Right ventricle myocardium superior (tissue), 1 donor: ENCODE results near the gene LHX1. TPM values are rescaled to one million over a fixed set of nuclear protein-coding genes. Genes with fewer than 3 reads are reported as not detected.

Experiments used
- ATAC-seq: fragments of 200-7000 bp; cut with Tn5 transposase; one replicate; pipeline ENCODE4 v1.9.1; 2020; ENCODE audit warnings: mild to moderate bottlenecking; ENCODE audit not compliant: poor library complexity
- DNase-seq: peaks from one replicate; pipeline ENCODE4 v3.0.0-alpha.2; 2020
- intact Hi-C: fragments of 100-400 bp; cut with DNase I; formaldehyde crosslinking; loops from one replicate; pipeline ENCODE4 v1.11.2; 2022
- long read RNA-seq: library from polyadenylated mRNA; unstranded; transcript quantifications from one replicate; pipeline ENCODE4 v2.0.0, GENCODE V29; 2021
- total RNA-seq: library from RNA; stranded (reverse); fragmentation: NEBNext Ultra II Directional; extraction: Animal tissue kit (Norgen Biotek cat#: 25700); gene quantifications from one replicate; pipeline ENCODE4 v1.2.1, GENCODE V29; 2021
- donor health status: DM: no; HTN: yes; CAD: no; lungs with severe emphysema.

Gene LHX1
- not detected for total RNA-seq
- long read RNA-seq = 0 reads

DNA sequence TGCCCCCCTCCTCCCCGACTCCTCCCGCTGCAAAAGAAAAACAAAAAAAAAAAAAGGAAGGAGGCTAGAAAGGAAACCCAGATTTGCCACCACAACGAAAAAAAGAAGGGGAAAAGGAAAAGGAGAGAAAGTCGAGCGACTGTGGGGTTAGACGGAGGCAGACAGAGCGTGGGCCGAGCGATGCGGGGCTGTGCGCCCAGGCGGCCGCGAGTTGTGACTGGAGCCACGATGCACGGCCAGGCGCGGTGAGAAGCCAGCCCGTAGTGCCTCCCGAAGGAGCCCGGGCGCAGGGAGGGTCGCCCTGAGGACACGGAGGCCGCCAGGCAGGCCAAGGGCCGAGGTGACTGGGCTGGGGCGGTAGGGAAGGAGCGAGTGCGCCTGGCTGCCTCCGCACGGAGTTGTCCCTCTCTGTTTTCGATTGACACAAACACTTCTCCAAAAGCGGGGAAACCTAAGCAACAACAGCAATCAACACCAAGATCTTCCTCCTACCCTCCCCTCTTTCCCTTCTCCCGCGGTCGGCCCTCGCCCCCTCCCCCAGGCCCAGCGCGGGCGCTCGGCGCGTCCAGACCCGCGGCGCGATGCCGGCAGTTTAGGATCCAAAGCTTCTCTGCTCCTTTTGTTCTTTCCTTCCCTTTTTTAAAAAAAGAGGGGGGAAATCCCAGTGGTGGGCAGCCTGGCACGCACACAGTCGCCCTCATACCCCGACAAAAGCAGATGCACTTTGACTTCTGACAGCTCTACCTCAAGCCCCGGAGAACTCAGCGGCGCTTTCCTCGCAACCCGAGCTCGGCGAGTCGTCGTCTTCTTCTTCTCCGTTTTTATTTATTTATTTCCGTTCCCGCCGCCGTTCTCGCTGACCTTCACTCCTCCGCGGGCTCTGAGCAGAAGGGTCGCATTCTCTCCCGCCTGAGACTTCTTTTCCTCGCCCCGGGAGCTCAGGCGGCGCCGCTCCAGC is at the start of gene LHX1:
Gene LHX1 (plus strand): TSS at position 475 of the 958 bp plus-strand sequence. CDS start 723 bp downstream, outside the sequence.
- intact Hi-C loops = no loop called here
- no peak for DNase-seq
- no peak for ATAC-seq

DNA sequence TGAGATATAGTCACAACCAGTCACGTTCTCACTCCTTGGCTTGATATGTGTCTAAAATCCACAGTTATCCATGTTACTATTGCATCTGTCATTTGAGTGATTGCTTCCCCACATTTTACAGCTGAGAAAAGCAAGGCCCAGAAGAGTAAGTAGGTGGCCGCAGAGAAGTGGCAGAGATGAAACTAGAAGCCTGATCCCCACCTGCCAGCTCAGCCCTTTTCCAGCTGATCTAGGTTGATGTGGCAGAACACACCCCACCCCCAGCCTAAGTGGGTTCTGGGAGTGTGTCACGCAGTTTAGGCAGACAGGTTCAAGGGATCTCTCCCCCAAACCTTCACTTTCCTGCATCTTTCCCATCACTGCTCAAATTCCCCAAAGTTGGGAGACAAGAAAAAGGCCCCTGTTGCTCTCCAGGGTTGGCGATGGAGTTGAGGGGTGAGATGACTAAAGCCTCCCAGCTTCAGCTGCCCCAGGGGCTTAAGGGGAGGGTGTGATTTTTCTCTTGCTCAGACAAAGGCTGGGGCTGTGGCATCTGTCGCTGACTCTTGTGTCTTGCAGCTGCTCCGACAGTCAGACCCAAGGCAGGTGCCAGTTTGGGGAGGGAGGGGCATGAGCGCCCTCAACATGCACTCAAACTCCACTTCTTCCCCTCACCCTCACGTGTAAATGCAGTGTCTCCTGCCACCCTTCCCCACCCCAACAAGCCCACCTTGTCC is 48.9 kb upstream of the LHX1 start:
- DNase-seq (no peak), ATAC-seq (no peak)
- intact Hi-C loops = no loop called here

DNA sequence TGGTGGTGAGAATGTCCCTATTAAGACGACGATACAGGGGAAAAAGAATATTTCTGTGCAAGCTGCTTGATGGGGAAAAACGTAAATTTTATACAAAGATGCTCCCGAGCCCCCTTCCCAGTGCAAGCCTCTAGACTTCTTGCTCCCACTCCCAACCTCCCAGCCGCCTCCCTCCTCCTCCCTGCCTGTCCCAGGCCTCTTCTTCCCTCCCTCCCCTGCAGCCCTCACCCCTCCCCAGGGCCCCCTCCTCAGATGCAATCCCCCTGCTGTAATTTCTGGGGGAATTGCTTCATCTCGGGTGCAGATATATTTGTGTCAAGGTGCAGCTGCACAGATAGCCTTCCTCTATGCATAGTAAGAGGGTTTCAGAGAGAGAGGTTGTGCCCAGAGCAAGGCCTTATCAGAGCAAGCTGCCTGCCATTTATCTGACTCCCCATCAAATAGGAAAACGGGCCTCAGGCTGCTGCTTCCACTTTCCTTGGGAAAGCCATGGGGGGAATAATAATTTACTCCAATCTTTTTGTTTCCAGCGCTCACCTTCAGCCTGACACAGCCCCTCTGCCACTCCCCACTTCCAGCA is 47.4 kb upstream of the LHX1 start:
- DNase-seq (no peak), ATAC-seq (no peak)
- intact Hi-C loops = no loop called here

DNA sequence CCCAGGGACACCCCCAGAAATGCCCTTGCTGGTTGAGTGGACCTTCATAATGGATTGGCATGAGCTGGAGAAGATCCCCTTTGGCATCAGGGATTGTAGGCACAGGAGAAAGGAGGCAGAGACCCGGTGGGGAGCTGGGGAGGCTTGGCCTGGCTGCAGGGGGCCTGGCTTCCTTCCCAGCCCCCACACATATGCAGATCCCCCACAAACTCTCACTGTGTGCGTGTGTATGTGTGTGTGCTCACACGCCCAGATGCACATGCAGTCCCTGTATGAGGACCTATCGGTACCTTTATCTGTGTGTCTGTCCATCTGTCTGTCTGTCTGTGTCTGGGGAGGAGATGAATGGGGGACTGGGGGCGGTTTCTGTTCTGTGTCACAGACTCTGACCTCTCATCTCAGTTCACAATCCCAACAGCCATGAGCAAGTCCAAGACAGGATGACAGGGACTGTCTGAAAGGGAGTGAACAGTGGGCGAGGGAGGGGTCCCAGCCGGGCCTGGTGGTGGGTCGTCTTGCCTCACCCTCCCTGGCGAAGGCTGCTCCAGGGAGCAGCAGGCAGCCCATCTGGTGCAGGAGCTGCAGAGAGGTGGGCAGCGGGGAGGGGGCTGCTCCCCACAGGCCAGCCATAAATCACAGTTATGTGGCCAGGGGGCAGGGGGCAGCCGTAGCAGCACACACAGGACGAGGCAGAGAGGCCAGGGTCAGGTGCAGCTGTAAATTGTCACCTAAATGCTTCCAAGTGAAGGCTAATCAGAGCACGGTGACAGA is 46.7 kb upstream of the LHX1 start:
- intact Hi-C loops = no loop called here
- DNase-seq (no peak), ATAC-seq (no peak)

DNA sequence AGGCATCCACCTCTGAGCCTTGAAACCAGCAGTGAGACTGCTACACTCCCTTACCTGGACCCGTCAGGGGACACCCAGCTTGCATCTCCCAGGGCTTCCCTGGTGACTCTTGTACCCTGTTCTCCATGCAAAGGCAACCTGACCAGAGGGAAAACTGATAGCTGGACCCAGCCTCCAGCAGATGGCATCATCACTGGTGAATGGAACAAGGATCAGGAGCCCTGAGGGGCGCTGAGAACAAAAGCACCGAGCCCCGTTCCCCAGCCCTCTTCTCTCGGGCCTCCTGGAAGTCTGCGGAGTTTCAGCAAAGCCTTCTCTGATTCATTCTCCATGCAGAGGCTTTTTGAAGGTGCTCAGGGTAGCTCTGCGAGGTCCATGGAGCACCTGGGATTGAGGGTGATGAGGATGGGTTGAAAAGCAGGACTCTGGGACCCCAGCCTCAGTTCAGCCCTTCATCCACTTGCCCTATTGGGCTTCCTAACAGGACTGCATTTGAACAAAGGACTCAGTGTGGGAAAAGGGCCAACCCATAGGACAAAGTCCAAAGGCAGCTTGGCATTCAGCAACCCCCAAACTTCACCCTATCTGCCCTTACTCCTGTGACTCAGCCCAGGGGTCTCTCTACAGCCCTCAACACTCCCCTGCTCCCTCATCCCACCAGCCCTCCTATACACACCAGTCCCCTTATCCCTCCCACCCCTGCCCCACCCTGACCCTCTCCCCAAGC is 45.0 kb upstream of the LHX1 start:
- intact Hi-C loops = no loop called here
- ATAC-seq = no peak
- no peak for DNase-seq

DNA sequence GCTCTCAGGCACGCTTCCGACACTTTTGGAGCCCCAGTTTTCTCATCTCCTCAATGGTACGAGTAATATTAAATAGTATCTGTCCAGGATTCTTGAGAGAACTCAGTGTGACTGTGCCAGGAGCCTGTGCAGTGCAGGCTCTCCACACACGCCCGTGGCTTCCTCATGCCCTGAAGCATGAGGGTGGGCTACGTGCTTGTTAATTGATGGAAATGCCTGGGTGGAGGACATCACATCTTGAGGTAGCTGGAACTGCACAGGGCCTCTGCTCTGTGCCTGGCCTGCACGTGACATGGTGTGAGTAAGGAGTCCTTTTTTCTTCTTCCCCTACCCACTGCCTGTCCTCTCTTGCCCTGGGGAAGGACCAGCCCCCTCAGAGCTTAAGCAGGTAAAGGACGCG is 43.1 kb upstream of the LHX1 start:
- DNase-seq = no peak
- no peak for ATAC-seq
- intact Hi-C loops = no loop called here

DNA sequence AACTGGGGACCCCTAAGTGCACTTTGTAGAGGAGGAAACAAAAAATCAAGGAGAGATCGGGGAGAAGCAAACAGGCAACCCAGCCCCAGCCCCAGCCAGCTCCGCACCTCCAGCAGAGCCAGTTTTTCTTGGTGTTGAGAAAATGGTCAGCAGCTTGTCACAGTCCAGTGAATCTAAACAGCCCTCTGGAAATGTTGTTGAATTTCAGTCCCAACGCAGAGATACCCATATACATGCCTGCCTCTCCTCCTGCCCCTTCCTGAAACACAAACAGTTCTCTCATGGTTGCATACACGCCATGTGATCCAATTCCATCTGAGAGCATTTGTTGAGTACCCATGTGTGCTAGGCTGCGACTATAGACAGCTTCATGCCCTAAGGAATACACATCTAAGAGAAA is 42.4 kb upstream of the LHX1 start:
- intact Hi-C loops = no loop called here
- no peak for DNase-seq
- no peak for ATAC-seq

DNA sequence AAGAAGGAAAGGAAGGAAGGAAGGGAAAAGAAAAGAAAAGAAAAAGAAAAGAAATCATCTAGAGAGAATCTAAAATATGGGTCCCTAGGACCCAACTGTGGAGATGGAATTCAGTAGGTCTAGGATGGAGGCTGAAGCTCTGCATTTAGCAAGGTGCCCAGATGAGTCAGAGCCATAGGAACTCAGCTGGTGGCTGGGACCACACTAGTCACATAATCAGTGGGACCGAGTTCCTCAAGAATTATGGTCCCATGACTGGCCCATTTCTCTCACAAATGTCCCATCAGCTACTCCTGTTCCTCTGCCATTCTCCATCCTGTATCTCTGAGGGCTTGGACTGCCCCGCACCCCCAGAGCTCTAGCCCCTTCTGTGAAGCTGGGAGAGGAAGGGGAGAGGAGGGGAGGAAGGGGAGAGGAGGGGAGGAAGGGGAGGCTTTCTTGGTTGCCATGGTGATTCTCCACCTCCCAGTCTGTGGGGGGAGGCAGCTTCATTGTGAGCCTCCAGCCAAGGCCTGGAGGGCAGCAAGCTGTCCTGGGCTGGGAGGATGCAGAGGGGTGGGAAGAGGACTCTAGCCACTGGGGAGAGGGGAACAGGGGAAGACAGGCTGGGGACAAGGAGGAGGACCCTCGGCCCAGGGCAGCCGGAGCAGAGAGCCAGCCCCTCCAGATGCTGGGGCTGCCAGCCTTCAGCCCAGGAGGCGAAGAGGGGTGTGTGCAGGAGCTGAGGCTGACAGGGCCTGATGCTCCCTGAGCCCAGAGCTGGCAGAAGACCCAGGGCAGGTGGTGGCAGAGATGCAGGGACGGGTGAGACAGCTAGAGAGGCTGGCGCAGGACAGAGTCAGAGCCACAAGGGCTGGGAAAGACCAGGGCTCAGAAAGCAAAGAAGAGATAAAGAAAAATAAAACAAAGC is 37.8 kb upstream of the LHX1 start:
- intact Hi-C loops = no loop called here
- no peak for ATAC-seq

DNA sequence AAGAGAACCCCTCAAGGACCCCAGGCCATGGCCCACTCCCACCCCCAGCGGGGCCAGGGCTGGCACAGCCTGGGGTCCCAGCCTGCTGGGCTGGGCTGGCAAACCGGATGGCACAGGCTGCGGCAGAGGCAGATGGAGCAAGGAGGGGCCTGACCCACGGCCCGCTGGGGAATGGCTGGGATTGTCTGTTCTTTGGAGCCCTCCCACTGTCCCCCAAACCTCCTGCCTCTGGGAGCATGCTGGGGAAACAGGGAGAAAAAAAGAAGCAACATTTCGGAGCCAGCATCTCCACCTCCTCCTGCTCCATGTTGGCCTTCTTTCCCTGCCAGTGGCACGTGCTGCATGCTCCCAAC is 37.1 kb upstream of the LHX1 start:
- intact Hi-C loops = no loop called here
- ATAC-seq (no peak), DNase-seq (no peak)

More for the DNA sequence above, 37.8 kb upstream of the LHX1 start:
- DNase-seq = no peak

DNA sequence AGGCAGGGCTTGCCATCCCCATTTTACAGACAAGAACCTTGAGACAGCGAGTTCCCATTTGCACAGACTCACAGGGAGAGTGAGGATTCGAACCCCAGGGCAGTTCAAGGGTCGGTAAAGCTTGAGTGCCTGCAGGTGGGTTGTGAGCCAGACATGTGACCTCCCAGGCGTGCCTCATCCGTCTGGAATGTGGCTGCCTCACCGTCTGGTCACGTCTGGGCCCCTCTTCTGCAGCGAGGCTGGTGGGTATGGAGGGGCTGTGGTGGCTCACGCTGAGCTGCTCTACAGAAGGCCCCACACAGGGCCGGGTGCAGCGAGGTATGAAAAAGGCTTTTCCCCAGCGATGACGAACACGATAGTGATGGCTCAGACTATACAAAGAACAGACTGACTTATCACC is 35.8 kb upstream of the LHX1 start:
- no peak for DNase-seq
- intact Hi-C loops = no loop called here
- no peak for ATAC-seq

DNA sequence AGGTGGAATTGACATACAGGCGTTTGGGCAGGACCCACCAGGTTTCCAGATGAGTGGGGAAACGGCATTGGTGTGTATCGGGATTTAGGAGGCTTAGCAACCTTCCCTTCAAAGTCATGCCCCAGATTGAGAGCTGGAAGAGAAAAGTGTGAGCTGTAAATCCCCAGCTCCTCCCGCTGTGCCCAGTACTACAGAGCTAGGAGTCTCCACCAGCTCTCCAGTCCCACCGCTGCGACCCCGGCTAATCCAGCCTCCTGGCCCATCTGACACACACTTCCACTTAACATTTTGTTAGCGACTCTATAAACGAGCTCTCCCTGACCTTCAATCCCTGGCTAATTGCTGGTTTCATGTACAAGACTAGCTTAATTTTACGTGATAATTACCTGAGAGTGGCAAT is 29.9 kb upstream of the LHX1 start:
- no peak for DNase-seq
- no peak for ATAC-seq
- intact Hi-C loops = no loop called here

DNA sequence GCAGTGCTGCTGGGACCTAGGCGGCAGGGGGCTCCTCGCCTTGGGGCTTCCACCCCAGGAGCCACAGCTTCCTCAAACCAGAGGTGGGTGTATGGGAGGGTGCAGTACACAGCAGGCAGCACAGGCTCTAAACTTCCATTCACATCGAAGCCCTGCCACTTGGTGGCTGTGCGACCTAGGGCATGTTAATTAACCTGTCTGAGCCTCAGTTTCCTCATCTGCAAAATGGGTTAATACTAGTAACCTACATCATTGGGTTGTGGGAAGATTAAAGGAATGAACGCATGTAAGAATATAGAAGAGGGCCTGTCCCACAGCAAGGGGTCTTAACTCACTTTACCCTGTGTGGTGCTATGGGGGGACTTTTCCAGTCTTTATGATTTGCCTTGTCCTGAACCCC is 26.8 kb upstream of the LHX1 start:
- ATAC-seq = no peak
- no peak for DNase-seq
- intact Hi-C loops = no loop called here

DNA sequence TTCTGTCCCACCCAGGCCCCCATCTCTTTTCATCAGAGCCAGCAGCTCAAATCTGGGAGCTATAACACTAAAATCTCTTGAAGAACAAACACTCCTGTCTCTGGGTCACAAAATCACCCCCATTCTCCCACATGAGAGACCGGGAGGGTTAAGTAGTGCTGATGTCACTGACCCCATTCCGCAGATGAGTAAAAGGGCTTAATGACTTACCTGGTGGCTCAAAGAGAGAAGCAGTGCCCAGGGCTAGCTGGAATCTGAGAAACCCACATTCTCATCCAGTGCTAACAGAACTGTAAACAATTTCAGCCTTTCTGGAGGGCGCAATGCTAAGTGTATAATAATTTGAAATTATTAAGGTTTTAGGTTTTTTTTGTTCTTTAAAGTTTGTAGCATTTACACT is 26.3 kb upstream of the LHX1 start:
- intact Hi-C loops = no loop called here
- ATAC-seq (no peak), DNase-seq (no peak)

DNA sequence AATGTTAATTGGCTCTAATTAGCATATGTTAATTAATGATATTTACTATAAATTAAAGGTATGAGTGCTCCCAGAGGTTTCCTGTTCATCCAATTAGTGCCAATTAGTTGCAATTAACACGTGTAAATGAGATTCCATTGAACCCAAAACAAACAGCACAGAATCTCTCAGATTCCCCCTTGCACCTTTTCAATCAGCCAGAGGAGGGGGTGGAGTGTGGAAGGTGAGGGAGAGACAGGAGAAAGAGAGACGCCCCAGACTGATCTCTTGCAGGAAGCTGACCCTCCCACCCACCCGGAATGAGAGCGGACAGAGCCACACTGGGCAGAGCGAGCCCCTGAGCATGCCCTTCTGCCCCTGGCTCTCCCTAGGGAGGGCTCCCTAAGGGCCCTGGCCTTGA is 24.1 kb upstream of the LHX1 start:
- ATAC-seq (no peak), DNase-seq (no peak)
- intact Hi-C loops = no loop called here

DNA sequence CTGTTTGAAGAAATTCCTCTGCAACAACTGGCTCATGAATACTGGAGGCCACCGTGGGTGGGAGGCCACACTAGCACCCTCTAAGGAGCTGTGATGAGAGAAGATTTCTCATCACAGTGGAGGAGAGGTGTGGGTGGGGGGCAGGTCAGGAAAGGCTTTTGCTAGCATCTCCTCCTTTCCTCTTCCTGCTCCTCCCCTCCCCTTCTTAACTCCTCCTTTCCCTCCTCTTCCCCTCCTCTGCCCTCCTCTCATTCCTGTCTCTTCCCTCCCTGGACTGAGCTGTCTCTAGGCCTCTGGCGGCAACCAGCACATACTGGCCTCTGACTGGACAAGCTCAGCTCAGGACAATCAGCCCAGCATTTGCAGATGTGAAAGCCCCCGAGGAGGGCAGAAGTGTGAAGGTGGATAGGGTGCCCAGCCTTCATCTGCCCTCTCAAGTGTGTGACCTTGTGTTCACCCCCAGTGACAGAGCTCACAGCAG is 19.0 kb upstream of the LHX1 start:
- intact Hi-C loops = no loop called here
- ATAC-seq (no peak), DNase-seq (no peak)

DNA sequence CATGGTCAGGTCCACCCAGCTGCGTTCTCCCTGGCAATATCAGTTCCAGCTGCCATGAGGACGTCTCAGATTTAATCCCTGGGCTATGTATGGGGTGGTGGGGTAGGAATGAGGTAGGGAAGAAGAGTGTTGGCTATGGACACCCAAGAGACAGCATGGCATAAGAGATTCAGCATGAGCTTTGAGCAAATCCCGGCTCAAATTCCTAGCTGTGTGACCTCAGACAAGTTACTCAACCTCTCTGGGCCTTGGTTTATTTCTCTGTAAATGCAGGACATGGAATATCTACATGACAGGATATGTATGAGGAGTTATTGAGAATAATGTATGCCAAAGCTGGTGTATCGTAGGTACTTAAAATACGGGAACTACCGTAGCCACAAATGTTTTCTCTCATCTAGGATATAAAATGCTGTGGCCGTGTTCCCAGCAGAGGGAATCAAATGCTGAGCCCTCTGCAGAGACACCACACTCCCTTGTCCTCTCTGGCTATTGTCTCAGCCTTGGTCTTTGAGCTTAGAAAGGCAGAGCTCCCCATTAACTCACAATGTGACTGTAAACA is 17.8 kb upstream of the LHX1 start:
- ATAC-seq (no peak), DNase-seq (no peak)
- intact Hi-C loops = no loop called here
